NCI-H128 (cell line): ENCODE measurements around the gene CCDC192.
"Not testable (repeated sequence)": the region's sequence is repeated elsewhere in the genome, so short reads cannot be mapped to it uniquely, and the experiment has no call there.

Experiments
- DNase-seq: peaks from one replicate; lab custom pipeline; 2025; ENCODE audit not compliant: unreplicated experiment; lab: John Stamatoyannopoulos, UW

CCDC192 gene, protein sequence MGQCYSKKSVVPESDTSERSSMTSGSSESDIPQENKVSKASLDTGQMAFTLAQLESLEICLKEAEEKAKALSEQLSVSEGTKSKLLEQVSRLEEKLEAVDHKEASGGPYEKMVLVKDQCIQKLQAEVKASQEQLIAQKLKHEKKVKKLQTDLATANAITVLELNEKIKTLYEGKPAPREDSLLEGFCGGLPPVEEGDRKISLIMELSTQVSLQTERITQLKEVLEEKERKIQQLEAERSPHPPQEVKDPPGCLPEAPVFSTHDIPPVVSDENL

DNA sequence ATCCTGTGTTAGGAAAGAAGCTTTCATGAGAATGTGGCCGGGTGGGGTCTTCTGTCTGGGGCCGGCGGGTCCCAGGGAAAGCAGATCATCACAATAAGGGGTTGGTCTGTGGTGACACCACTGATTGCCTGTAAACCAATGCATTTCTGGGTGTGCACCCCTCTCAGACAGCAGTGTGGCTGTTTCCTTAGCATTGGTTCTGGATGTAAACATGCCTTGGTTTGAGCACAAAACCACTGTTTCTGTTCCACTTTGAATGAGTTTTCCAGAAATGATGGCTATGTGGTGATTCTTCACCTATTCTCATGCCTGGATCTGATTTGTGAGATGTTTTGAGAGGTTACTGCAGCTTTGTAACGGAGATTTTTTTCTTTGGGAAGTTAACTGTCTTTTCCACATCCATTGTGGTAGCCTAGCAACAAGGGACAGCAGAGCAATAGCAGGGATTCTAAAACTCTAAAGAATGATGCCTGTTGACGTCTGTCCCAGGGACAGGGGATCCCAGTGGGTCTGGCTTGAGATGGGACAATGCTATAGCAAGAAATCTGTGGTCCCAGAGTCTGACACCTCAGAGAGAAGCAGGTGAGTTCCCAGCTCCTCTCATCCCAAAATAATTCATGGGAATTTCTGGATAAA is at the start of gene CCDC192:
Gene CCDC192 (plus strand): TSS at position 466 of the 636 bp plus-strand sequence. CDS start 55 bp downstream, at position 521.
- DNase-seq, result no peak

DNA sequence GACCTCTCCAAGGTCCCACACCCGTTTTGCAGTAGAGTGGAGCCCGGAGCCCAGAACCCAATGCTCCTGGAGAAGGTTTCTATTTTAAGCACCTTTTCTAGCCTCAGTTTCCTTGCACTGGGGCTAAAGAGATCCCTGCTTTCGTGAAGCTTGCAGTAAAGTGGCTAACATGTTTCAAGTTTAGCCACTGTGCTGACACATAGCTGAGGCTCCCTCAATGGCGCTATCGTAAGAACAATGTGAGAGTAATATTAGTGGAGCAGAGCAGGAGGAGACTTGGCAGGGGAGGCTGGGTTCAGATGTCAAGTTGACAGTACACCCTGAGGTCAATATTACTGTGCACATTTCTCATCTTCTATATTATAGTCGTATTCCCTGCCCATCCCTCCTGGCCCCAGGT is 46.4 kb upstream of the CCDC192 start:
- DNase-seq, result no peak

DNA sequence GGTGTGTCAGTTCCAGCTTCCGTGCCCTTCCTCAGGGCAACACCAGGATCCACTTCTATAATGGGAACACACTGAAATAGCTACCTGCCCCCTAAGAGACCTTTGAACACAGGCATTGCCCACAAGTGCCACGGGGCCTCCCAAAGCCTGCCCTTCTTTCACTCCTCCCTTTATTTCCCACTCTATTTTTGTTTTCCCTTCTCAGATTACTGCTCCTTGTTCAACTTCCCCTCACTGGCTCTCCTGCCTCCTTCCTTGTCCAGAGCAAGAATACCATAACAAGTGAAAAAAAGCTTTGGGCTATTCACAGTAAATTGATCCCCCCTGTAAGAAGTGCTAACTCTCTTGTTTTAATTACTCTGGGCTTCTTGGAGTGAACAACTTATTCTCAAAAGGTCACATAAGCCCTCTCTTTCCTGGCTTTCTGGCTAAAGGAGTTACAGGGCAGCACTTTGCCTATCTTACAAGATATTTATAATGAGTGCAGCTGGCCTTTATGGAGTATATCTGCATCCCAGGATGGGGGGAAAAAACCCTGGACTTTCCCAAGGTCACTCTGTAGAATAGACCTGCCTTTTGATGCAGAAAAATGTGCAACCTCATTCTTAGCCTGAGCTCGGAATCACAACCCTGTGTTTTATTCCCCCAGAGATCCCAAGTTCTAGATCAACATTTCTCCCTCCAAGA is 43.0 kb upstream of the CCDC192 start:
- DNase-seq, result no peak

DNA sequence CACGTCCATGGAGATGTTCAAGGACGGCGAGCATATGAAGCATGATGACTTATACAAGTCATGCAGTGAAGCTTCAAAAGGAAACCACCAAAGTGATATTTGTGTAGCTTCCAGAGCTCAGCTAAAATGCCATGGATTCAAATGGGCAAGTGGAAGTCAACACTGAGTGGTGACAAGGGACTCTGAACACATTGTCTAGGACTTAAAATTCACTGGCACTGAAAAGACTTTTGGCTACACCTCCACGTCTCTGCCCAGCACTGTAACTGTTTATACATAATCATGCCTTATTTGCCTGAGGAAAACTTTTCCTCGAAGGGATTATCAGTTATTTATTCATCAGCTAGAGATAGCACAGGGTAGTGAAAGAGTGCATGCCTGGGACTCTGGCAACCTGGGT is 39.1 kb upstream of the CCDC192 start:
- DNase-seq, result no peak

DNA sequence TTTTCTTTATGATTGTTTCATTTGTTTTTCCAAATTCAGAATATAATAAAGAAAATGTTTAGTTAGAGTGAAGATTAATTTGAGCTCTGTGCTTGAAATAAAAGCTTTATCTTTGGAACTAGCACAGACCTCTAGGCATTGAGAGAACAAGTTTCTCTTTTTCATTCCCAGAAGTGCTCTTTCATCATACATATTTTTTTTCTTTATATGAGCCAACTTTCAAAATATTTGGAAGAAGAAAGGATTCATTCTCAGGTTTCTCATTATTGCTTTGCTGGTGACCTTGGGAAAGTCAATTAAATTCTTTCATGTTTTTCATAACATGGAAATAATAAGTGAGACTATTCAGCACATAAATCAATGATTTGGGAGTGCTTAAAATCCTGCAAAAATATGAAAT is 37.5 kb upstream of the CCDC192 start:
- no peak for DNase-seq

DNA sequence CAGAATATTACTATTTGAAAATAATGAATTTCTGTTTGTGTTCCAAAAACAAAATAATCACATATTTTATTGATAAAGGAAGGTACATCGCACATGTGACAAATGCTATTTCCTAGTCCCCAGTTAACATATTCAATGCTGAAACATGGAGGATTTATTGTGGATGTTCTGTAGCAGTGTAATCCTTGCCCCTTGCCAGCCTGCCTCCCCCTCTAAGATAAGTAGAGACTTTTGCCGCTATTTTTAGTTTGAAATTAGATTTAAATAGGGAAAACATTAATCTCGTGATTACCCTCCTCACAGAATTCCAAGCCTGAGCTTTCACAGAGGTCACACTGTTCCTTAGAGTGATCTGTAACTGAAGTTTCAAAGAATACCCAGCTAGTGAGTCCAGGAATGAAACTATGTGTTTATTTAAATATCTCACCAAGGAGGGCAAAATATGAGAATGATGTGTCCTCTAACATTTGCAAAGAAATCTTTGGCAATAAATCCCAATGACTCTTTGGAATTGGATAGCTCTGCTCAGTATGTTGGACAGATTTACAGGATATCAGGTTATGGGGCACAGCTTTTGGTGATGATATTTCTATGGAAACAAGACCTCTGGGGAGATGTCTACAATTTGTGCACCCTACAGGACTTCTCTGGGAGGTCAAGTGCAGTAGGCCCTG is 37.0 kb upstream of the CCDC192 start:
- no peak for DNase-seq

DNA sequence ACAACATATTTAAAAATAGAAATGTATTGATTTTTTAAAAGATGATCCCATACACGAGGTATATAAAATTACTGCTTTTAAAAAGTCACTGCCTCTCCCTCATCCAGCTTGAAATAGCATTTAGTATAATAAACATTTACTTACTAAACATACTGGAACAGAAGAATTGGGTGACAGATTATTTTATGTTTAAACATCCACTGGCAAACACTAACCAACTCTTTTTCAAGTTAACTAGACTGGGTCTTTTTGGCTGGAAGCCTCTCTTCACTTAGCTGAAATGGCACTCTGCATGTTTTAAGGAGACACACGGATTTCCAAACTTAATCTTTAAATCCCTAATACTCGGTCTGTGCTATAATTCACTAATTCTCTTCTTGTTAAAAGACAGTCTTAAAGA is 35.3 kb upstream of the CCDC192 start:
- no peak for DNase-seq

DNA sequence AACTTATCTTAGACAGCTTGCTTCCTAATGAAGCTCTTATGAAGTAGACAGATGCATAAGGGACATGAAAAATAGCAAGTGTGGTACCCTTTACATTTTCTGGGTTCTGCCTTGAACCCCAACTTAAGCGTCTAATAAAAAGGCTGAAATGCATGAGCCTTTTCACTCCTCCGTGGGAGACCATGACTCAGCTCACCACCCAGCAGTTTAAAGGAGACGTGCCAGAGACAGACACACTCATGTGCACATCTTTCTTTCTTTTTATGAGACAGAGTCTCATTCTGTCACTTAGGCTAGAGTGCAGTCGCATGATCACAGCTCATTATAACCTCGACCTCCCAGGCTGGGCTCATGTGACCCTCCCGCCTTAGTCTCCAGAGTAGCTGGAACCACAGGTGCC is 32.0 kb upstream of the CCDC192 start:
- no peak for DNase-seq

DNA sequence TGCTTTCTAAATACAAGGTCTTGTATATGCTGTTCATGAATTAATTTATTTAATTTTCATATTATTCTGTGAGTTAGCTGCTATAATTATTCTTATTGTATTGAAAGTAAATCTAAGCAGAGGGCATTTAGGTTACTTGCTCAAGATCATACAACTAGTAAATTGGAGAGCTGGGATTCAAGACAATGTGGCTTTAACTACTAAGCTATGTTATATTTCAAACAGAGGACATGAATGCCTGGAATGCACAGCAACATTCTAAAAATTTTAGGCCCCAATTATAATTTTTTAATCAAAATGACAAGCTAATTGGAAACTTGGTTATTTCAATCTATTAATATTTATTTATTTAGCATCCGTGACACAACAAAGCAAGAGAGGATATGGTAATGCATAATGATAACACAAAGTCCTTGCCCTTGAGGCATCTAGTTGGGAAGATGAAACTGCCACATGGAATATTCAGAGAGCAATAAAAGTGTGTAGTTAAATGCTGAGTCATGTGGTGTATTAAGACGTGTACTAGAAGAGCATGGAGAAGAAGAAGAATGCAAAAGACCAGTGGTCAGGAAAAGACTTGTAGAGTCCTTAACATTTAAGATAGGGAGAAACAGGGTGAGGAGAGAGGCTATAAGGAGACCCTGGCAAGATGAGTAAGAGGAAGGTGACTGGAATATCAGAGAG is 29.9 kb upstream of the CCDC192 start:
- DNase-seq, result no peak

DNA sequence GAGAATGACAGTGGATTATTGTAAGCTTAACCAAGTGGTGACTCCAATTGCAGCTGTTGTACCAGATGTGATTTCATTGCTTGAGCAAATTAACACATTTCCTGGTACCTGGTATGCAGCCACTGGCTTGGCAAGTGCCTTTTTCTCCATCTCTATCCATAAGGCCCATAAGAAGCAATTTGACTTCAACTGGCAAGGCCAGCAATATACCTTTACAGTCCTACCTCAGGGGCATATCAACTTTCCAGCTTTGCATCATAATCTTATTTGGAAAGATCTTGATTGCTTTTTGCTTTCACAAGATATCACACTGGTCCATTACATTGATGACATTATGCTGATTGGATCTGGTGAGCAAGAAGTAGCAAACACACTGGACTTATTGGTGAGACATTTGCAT is 26.2 kb upstream of the CCDC192 start:
- DNase-seq, result not testable (repeated sequence)

DNA sequence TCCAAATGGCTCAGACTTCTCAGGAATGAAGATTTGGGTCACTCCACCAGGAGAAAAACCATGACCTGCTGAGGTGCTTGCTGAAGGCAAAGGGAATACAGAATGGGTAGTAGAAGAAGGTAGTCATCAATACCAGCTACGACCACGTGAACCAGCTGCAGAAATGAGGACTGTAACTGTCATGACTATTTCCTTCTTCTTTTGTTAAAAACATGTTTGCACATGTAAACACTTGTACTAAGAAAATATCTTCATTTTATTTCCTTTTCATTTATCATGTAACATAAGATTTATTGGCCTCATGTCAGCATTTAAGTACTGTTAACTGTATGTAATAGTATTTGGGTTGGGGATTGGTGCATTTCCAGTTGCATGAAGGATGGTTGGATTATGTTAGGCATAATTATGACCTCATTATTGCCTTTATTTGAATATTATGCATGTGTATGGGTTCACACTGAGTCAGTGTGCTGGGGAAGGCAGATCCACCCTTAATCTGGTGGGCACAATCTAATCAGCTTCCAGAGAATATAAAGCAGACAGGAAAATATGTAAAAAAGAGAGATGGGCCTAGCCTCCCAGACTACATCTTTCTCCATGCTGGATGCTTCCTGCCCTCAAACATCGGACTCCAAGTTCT is 23.4 kb upstream of the CCDC192 start:
- DNase-seq, result not testable (repeated sequence)

DNA sequence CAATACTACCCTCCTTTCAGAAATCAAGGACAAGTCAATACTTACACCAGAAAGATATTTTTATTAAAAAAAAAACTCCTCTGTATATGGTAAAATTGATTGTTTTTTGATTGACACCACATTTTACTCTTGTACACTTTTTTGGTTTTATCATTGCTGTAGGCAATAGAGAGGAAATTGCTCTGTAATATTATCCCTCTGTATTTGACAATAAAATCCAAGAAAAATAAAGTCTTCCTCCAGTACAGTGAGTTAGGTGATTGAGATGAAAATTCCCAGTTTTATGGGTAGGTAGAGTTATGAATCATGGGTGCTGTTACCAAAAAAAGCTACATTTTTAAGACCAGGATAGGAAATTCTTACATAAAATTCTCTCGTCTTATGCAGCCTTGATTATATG is 22.6 kb upstream of the CCDC192 start:
- no peak for DNase-seq

DNA sequence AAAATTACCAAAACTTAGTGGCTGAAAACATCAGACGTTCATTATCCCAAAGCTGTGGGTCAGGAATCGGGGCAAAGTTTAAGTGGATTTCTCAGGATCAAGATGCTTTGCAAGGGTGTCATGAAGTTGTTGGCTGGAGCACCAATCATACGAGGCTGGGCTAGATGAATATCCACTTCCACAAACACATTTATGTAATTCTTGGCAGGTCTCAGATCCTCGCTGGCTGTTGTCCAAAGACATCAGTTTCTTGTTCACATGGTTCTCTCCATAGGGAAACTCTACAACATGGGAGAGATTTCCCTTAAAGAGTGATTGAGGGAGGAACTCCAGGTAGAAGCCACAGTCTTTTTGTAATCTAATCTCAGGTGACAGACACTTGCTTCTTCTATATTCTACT is 20.2 kb upstream of the CCDC192 start:
- no peak for DNase-seq

DNA sequence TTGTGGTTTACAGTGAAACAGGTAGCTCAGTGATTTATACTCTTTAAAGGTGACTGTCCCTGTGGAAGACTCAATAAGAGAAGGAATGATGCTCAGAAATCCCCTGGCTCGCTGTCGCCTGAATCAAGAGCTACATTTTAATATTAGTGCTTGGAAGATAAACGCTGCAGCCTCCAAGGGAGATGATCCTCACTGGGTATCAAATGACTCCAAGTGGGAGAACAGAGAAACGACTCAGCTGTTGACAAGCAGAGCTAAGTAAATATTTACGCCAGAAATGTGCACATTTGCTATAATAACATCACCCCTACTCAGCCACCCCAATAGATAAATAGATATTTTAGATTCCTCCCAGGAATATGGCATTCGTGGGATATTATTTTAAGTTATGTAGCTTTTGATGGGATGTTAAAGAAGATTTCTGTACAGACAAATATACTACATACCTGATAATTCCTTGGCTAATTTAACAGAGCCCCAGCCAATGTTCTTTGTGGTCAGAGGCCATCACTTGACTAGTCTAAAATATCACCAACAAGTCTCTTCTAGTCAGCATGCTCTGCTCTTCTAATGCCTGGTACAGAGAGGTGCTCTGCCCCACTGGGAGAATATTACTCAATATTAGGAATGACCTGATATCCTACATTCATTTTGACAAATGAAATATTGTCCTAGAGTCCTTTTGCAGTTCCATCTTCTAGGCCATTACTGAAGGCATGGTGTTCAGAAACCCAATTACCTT is 18.3 kb upstream of the CCDC192 start:
- no peak for DNase-seq

DNA sequence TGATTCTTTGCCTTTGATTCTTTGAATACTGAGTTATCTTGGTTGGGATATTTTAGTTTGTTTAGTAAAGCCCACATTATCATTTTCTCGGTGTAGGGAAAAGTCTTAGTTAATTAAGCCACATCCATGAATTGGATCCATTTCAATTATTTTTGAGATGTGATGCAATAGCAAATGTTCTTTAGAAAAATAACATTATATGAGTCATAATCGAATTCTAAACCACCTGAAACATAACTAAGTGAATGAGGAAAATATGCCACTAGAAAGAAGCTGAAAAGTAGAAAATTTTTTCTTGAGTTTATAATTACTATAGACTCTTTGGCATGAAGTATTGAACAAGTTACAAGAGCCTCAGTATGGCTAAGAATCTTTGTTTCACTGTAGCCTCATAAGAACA is 17.5 kb upstream of the CCDC192 start:
- no peak for DNase-seq

DNA sequence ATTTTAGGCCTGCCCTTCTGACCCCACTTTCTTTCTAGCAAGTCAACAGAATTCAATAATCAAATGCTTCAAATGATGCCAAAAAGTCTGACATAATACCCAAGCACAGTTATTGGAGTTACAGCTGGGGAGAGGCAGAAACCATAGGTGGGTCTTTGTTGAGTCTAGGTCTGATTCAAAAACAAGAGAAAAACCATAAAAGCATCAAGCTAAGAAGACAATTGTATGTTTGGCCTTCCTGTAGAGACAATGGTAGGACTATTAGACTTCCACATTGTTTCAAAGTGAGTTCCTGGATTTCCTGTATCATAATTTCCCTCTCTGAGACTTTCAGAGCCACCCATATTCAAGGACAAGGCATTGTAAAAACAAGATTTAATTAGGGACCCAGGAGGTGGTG is 16.8 kb upstream of the CCDC192 start:
- DNase-seq, result no peak

DNA sequence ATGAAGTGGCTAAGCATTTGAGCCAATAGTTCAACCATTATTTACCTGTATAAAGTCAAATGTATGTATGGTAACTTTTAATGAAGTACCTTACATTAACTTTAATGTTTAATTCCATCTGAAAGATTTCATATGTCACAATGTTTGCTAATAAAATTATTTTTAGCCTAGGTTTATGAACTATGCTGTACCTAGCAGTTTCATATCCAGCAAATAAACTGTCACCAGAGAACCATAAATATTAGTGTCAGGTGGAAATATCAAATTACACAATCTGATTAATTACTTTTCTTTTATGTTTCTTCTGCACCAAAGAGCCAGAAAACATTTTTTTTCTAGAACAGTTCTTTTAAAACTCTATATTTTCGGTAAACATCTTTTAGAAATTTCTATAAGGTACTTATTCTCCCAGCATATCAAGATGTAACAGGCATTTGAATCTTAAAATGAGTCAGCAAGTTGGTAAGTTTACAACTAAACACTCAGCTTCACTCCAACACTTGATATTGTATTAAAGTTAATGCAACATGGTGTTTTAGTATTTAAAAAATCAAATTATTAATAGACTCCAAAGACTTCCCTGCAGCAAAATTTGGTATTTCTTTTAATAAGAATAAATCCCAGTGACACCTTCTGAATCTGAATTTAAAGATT is 8.5 kb upstream of the CCDC192 start:
- DNase-seq, result no peak

DNA sequence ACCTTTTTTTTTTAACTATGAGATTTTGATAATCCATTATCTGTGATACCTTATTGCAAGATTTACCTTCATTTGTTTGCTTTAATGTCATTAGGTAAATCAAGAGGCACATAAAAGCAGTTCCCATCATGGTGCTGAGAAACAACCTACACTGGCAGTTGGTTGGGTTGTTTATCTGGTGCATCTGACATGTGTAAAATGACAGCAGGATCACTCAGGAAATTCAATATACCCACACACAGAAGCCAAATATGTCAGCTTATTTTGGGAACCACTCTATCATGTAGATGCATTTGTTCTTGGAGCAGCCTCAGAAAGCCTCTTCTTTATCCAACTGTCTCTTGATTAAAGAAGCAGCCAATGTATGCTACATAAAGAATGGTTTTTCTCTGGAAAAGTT is 7.8 kb upstream of the CCDC192 start:
- no peak for DNase-seq

DNA sequence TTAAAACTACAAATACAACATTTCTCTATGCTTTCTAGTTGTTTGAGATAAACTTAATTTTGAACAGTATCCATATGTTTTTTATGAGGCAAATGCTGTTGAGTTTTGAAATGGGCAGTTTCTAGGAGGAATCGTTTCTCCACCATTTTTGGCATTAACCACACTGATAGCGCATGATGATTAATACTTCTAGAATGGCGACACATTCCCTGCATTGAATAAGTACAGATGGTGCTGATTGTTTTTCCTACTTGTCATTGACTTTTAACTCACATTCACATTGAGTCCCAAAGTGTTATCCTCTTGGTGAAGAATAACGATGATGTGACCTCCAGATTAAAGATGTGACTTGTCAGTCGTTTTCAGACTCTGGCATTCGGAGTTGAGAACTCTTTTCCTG is 6.5 kb upstream of the CCDC192 start:
- DNase-seq, result no peak
